HepG2 (cell line): Measurements from ENCODE around the gene FRMD4A. TPM values are rescaled to one million over a fixed set of nuclear protein-coding genes. Genes with fewer than 3 reads are reported as not detected.

Experiments used
- ATAC-seq: fragments of 200-7000 bp; cut with Tn5 transposase; 3 replicates; pipeline ENCODE4 v1.9.1; 2020; ENCODE audit warnings: mild to moderate bottlenecking, moderate library complexity
- BruUV-seq: library from RNA; stranded (reverse); fragments of 400-500 nt; replicated peaks from 2 replicates; lab custom pipeline; 2021; lab: Mats Ljungman, UMichigan
- CTCF ChIA-PET: fragments of 300-600 bp; formaldehyde crosslinking; extraction: SDS; loops from one replicate; lab custom pipeline; 2021; ENCODE audit warnings: low total read pairs, inconsistent platforms, low intra/inter-chr PET ratio; lab: Yijun Ruan, JAX
- POLR2A ChIA-PET: fragments of 350-600 bp; sonication (Branson Sonifier 250); formaldehyde crosslinking; loops from one replicate; lab custom pipeline; 2020; ENCODE audit warnings: antibody characterized with exemption, inconsistent platforms; lab: Yijun Ruan, JAX
- DNase-seq: peaks from one replicate; pipeline ENCODE4 v3.0.0-alpha.2; 2015; ENCODE audit warnings: low spot score
- FAIRE-seq: peaks from 3 replicates; lab custom pipeline; 2011; peaks lifted over from hg19 to GRCh38; lab: Jason Lieb, UNC
- H2AFZ ChIP-seq: one replicate; pipeline ENCODE4 v1.6.1; 2011; ENCODE audit warnings: low read length, inconsistent platforms
- H3K27ac ChIP-seq: fragments of 300-600 bp; 3 replicates; pipeline ENCODE4 v1.8.0; 2011; ENCODE audit warnings: mixed run types, mild to moderate bottlenecking, mixed read lengths, low read length, inconsistent platforms; ENCODE audit not compliant: insufficient read depth; ENCODE audit errors: extremely low read length
- H3K27me3 ChIP-seq, 2 experiments: fragments of 200-600 bp in 1 of 2; 2 replicates in 1 of 2; 3 replicates in 1 of 2; pipeline versions ENCODE4 v1.6.0 to v1.8.0; 2011; ENCODE audit warnings: low read length in 2 of 2, mild to moderate bottlenecking in 2 of 2, moderate library complexity in 2 of 2, inconsistent platforms in 1 of 2; ENCODE audit not compliant: insufficient read depth in 2 of 2, control insufficient read depth in 1 of 2
- H3K36me3 ChIP-seq, 2 experiments: fragments of 200-600 bp in 1 of 2; replicated peaks in 1 of 2; 2 replicates in 1 of 2; 3 replicates in 1 of 2; pipeline versions ENCODE4 v1.5.1 to v1.8.0; 2011; ENCODE audit warnings: low read length in 2 of 2, inconsistent platforms in 1 of 2; ENCODE audit not compliant: insufficient read depth in 2 of 2, control insufficient read depth in 1 of 2
- H3K4me1 ChIP-seq: 2 replicates; pipeline ENCODE4 v1.5.1; 2012; ENCODE audit warnings: low read length, inconsistent platforms; ENCODE audit not compliant: insufficient read depth
- H3K4me2 ChIP-seq: 2 replicates; pipeline ENCODE4 v1.6.0; 2011; ENCODE audit warnings: low read depth, low read length, inconsistent platforms
- H3K4me3 ChIP-seq, 3 experiments: fragments of 200-600 bp in 1 of 3; sonication (generic), shearing (Covaris generic) in 1 of 3; replicated peaks in 1 of 3; 2 replicates each; pipeline ENCODE4 v1.5.1; 2011 to 2016; ENCODE audit warnings: low read length in 3 of 3, inconsistent platforms in 2 of 3, low read depth in 2 of 3, mild to moderate bottlenecking in 2 of 3, control low read depth in 1 of 3, mixed read lengths in 1 of 3; ENCODE audit not compliant: insufficient read depth in 1 of 3
- H3K79me2 ChIP-seq: one replicate; pipeline ENCODE4 v1.6.1; 2011; ENCODE audit warnings: low read length, inconsistent platforms; ENCODE audit not compliant: insufficient read depth
- H3K9ac ChIP-seq: 2 replicates; pipeline ENCODE4 v1.6.0; 2011; ENCODE audit warnings: mild to moderate bottlenecking, low read depth, low read length, inconsistent platforms; ENCODE audit not compliant: insufficient read depth
- H3K9me3 ChIP-seq: 2 replicates; pipeline ENCODE4 v1.5.1; 2012; ENCODE audit warnings: mild to moderate bottlenecking, low read length
- H4K20me1 ChIP-seq: 2 replicates; pipeline ENCODE4 v1.6.0; 2011; ENCODE audit warnings: inconsistent platforms, mild to moderate bottlenecking, low read length, moderate library complexity; ENCODE audit not compliant: insufficient read depth
- HES4 ChIP-seq: sonication (generic); formaldehyde crosslinking; IDR thresholded peaks from 2 replicates; pipeline ENCODE4 v1.9.0; 2021; ENCODE audit warnings: mild to moderate bottlenecking, missing genetic modification reagents, borderline replicate concordance
- HNRNPK ChIP-seq: fragments of 200-400 bp; formaldehyde crosslinking; IDR thresholded peaks from 2 replicates; pipeline ENCODE4 v1.6.1; 2018; ENCODE audit warnings: low read length, low read depth, moderate library complexity, mild to moderate bottlenecking; ENCODE audit not compliant: poor library complexity, severe bottlenecking
- MAFG ChIP-seq: sonication (generic); formaldehyde crosslinking; IDR thresholded peaks from 2 replicates; pipeline ENCODE4 v1.5.1; 2020; ENCODE audit warnings: mild to moderate bottlenecking, missing genetic modification reagents
- MIER3 ChIP-seq: IDR thresholded peaks from 2 replicates; pipeline ENCODE4 v1.6.1; 2016; ENCODE audit warnings: missing compliant biosample characterization, borderline replicate concordance
- MTA3 ChIP-seq: sonication (generic); formaldehyde crosslinking; IDR thresholded peaks from 2 replicates; pipeline ENCODE4 v1.4.0; 2020; ENCODE audit warnings: missing genetic modification reagents
- RORA ChIP-seq: sonication (generic); formaldehyde crosslinking; IDR thresholded peaks from 2 replicates; pipeline ENCODE4 v1.5.0; 2020; ENCODE audit warnings: mild to moderate bottlenecking, missing genetic modification reagents, moderate library complexity
- TAF15 ChIP-seq: fragments of 200-400 bp; formaldehyde crosslinking; IDR thresholded peaks from one replicate; pipeline ENCODE4 v1.6.1; 2018; ENCODE audit warnings: mild to moderate bottlenecking, low read depth, low read length; ENCODE audit not compliant: poor library complexity, severe bottlenecking
- XRCC5 ChIP-seq: fragments of 200-400 bp; formaldehyde crosslinking; optimal IDR thresholded peaks from 2 replicates; pipeline ENCODE3; 2017; ENCODE audit warnings: mild to moderate bottlenecking, low read length
- ZBTB42 ChIP-seq: sonication (generic); formaldehyde crosslinking; IDR thresholded peaks from 2 replicates; pipeline ENCODE4 v1.5.0; 2020; ENCODE audit warnings: mild to moderate bottlenecking, missing genetic modification reagents
- ZFP36L1 ChIP-seq: sonication (generic); formaldehyde crosslinking; IDR thresholded peaks from 2 replicates; pipeline ENCODE4 v1.8.0; 2022; ENCODE audit warnings: mild to moderate bottlenecking, missing genetic modification reagents, moderate library complexity
- ZFP41 ChIP-seq: sonication (generic); formaldehyde crosslinking; IDR thresholded peaks from 2 replicates; pipeline ENCODE4 v1.4.0; 2020; ENCODE audit warnings: mild to moderate bottlenecking, missing genetic modification reagents, borderline replicate concordance
- ZNF234 ChIP-seq: sonication (generic); formaldehyde crosslinking; conservative IDR thresholded peaks from 2 replicates; pipeline ENCODE4 v1.5.1; 2020; ENCODE audit warnings: mild to moderate bottlenecking, missing genetic modification reagents
- WGBS: methylation state at CpG from one replicate; pipeline ENCODE4 v1.1.6; 2017; ENCODE audit warnings: low lambda C conversion rate; 5-methylcytosine and 5-hydroxymethylcytosine counted together
- in situ Hi-C: cut with HindIII; loops from 2 replicates; pipeline ENCODE4 v1.10.0; 2017; ENCODE audit warnings: low pct_unique_long_range_greater_than_20kb; ENCODE audit not compliant: extremely low pct_ligation_motif_present
- intact Hi-C: fragments of 100-400 bp; cut with micrococcal nuclease; formaldehyde crosslinking; loops from one replicate; pipeline ENCODE4 v1.10.0; 2022; ENCODE audit not compliant: unreplicated experiment
- polyA plus RNA-seq, 8 experiments: library from polyadenylated mRNA; depleted of rRNA in 3 of 8; stranded (reverse) in 7 of 8; unstranded in 1 of 8; fragments of >200 nt; fragmentation: Illumina TruSeq in 4 of 8; extraction: Trizol in 4 of 8; gene quantifications; 2 replicates each; pipeline versions ENCODE4 v1.2.1 to v1.2.3, GENCODE V29; 2011 to 2016; ENCODE audit warnings: low read depth in 4 of 8, missing spikeins in 1 of 8, mixed read lengths in 1 of 8; ENCODE audit not compliant: insufficient read depth in 1 of 8
- total RNA-seq, 5 experiments: library from RNA; depleted of rRNA; stranded (reverse); fragments of >200 nt; fragmentation: Illumina TruSeq; extraction: Trizol; gene quantifications; 2 replicates each; pipeline ENCODE4 v1.2.3, GENCODE V29; 2016; ENCODE audit warnings: low read depth in 1 of 5
- TF ChIP-seq, protein P1 (sequence below): sonication (generic); formaldehyde crosslinking; IDR thresholded peaks from 2 replicates; pipeline ENCODE4 v1.4.0; 2020; ENCODE audit warnings: mild to moderate bottlenecking, missing genetic modification reagents
- TF ChIP-seq, protein P2 (sequence below): sonication (generic); formaldehyde crosslinking; IDR thresholded peaks from 2 replicates; pipeline ENCODE4 v1.5.0; 2020; ENCODE audit warnings: mild to moderate bottlenecking, missing genetic modification reagents, moderate library complexity
- TF ChIP-seq, protein P3 (sequence below): sonication (generic); formaldehyde crosslinking; IDR thresholded peaks from 2 replicates; pipeline ENCODE4 v1.5.0; 2020; ENCODE audit warnings: missing genetic modification reagents, mild to moderate bottlenecking, borderline replicate concordance
- TF ChIP-seq, protein P4 (sequence below): sonication (generic); formaldehyde crosslinking; IDR thresholded peaks from 2 replicates; pipeline ENCODE4 v1.4.0; 2020; ENCODE audit warnings: missing genetic modification reagents

FRMD4A gene
- total and polyA plus RNA-seq, 2 of the 13 experiments (the other 11 are each of a cell fraction or from before 2014, with no cell fraction given) = 0.09 to 0.26 TPM

DNA sequence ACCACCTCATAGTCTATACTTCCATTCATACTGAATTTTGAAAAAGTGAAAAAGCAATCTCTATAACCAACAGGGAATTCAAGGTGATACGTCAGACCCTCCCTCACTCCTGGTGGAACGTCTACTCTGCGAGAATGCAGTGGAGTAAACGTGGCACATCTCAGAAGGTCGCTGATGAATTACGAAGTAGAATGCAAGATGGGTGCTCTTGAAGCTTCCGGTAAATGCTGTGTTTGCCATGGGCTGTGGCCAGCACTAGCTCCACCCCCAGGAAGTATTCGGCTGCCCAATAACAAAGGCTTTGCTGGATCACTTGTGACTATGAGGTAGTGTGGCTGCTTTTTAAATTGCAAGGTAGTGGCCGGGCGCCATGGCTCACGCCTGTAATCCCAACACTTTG, 517.9 kb downstream of the FRMD4A start (continued):
- TF ChIP-seq MTA3 (CRISPR knock-in tag) (no peak), HES4 (CRISPR knock-in tag) (no peak), MAFG (CRISPR knock-in tag) (no peak), ZNF234 (CRISPR knock-in tag) (no peak)
- TF ChIP-seq, protein P1, sequence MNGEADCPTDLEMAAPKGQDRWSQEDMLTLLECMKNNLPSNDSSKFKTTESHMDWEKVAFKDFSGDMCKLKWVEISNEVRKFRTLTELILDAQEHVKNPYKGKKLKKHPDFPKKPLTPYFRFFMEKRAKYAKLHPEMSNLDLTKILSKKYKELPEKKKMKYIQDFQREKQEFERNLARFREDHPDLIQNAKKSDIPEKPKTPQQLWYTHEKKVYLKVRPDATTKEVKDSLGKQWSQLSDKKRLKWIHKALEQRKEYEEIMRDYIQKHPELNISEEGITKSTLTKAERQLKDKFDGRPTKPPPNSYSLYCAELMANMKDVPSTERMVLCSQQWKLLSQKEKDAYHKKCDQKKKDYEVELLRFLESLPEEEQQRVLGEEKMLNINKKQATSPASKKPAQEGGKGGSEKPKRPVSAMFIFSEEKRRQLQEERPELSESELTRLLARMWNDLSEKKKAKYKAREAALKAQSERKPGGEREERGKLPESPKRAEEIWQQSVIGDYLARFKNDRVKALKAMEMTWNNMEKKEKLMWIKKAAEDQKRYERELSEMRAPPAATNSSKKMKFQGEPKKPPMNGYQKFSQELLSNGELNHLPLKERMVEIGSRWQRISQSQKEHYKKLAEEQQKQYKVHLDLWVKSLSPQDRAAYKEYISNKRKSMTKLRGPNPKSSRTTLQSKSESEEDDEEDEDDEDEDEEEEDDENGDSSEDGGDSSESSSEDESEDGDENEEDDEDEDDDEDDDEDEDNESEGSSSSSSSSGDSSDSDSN (CRISPR knock-in tag) = no peak

DNA sequence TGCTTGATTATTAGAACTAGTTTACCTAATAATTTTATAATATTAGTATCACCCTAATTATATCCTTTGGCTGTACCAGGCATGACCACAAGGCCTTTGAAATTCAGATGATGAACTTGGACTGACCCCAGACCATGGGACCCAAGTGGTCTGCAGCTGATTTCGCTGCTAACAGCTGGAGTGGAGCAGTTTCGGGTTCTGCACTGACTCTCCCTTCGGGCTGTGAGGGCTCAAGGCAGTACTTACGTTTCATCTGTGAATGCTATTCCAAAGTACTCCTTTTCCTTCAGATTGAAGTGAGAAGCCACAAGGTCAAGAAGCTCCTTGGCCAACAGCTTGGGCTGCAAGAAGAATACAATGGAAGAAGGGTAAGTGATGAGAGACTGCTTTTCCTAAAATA, 520.2 kb downstream of the FRMD4A start:
- Histone ChIP-seq H3K4me2 (no peak overlapping the region), H3K79me2 (no peaks in the 10 kb centered on the region)
- BruUV-seq = no TSS peak
- TF ChIP-seq ZBTB42 (CRISPR knock-in tag) = no peak
- no peak for TF ChIP-seq XRCC5
- no peak for TF ChIP-seq HNRNPK
- TF ChIP-seq ZFP41 = no peak
- TF ChIP-seq ZFP36L1 = no peak
- TF ChIP-seq, protein P2, sequence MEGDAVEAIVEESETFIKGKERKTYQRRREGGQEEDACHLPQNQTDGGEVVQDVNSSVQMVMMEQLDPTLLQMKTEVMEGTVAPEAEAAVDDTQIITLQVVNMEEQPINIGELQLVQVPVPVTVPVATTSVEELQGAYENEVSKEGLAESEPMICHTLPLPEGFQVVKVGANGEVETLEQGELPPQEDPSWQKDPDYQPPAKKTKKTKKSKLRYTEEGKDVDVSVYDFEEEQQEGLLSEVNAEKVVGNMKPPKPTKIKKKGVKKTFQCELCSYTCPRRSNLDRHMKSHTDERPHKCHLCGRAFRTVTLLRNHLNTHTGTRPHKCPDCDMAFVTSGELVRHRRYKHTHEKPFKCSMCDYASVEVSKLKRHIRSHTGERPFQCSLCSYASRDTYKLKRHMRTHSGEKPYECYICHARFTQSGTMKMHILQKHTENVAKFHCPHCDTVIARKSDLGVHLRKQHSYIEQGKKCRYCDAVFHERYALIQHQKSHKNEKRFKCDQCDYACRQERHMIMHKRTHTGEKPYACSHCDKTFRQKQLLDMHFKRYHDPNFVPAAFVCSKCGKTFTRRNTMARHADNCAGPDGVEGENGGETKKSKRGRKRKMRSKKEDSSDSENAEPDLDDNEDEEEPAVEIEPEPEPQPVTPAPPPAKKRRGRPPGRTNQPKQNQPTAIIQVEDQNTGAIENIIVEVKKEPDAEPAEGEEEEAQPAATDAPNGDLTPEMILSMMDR = no peak
- TF ChIP-seq MIER3 (CRISPR knock-in tag) = no peak
- TF ChIP-seq RORA (CRISPR knock-in tag) = no peak
- TF ChIP-seq TAF15 = no peak
- TF ChIP-seq, protein P3, sequence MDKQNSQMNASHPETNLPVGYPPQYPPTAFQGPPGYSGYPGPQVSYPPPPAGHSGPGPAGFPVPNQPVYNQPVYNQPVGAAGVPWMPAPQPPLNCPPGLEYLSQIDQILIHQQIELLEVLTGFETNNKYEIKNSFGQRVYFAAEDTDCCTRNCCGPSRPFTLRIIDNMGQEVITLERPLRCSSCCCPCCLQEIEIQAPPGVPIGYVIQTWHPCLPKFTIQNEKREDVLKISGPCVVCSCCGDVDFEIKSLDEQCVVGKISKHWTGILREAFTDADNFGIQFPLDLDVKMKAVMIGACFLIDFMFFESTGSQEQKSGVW = no peak
- TF ChIP-seq, protein P4, sequence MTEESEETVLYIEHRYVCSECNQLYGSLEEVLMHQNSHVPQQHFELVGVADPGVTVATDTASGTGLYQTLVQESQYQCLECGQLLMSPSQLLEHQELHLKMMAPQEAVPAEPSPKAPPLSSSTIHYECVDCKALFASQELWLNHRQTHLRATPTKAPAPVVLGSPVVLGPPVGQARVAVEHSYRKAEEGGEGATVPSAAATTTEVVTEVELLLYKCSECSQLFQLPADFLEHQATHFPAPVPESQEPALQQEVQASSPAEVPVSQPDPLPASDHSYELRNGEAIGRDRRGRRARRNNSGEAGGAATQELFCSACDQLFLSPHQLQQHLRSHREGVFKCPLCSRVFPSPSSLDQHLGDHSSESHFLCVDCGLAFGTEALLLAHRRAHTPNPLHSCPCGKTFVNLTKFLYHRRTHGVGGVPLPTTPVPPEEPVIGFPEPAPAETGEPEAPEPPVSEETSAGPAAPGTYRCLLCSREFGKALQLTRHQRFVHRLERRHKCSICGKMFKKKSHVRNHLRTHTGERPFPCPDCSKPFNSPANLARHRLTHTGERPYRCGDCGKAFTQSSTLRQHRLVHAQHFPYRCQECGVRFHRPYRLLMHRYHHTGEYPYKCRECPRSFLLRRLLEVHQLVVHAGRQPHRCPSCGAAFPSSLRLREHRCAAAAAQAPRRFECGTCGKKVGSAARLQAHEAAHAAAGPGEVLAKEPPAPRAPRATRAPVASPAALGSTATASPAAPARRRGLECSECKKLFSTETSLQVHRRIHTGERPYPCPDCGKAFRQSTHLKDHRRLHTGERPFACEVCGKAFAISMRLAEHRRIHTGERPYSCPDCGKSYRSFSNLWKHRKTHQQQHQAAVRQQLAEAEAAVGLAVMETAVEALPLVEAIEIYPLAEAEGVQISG (CRISPR knock-in tag) = no peak

More for the DNA sequence above, 520.2 kb downstream of the FRMD4A start:
- H3K27ac ChIP-seq = no peak overlapping the region
- 4% methylated on average over 4 of the region's 4 CpGs for WGBS
- H3K27me3 ChIP-seq = peaks cover 0 to 16% of the 10 kb centered on the region in 2 experiments; a peak in 1 of 5 replicates
- ChIA-PET CTCF (no interaction called here), POLR2A (no interaction called here)
- in situ Hi-C loops (no loop called here), intact Hi-C loops (no loop called here)
- DNase-seq (no peak), ATAC-seq (no peak), FAIRE-seq (no peak)
- H2AFZ ChIP-seq = no peak overlapping the region
- H3K9ac ChIP-seq = no peak overlapping the region
- H4K20me1 ChIP-seq = no peaks in the 10 kb centered on the region
- H3K9me3 ChIP-seq = no peaks in the 10 kb centered on the region
- no peaks in the 10 kb centered on the region for H3K36me3 ChIP-seq
- no peak overlapping the region for H3K4me3 ChIP-seq
- no peaks in the 10 kb centered on the region for H3K4me1 ChIP-seq
